ENCODE data around the gene FMN2.
"Not testable (repeated sequence)": the region's sequence is repeated elsewhere in the genome, so short reads cannot be mapped to it uniquely, and the experiment has no call there.

Gene FMN2

GRCh38 chr1:240171907-240172306 is 80.2 kb downstream of the FMN2 start:
- DNase-seq (ENCODE audit: low spot score): no peak
- TF ChIP-seq CTCF (IDR thresholded peaks at IDR 0.05): no peak
- Histone ChIP-seq H3K4me3 (no peak overlapping the region), H3K27ac (no peak overlapping the region)

GRCh38 chr1:240173836-240174235 is 82.2 kb downstream of the FMN2 start:
- DNase-seq (ENCODE audit: low spot score): no peak
- no peak overlapping the region for H3K27ac ChIP-seq
- TF ChIP-seq CTCF (IDR thresholded peaks at IDR 0.05): no peak
- no peak overlapping the region for H3K4me3 ChIP-seq

- H3K27ac ChIP-seq: no peak overlapping the region
- no peak for DNase-seq (ENCODE audit: low spot score)
- H3K4me3 ChIP-seq: no peak overlapping the region
- TF ChIP-seq CTCF (IDR thresholded peaks at IDR 0.05): no peak
Measured at GRCh38 chr1:240174734-240175133, 83.1 kb downstream of the FMN2 start.

- Histone ChIP-seq H3K27ac (no peak overlapping the region), H3K4me3 (no peak overlapping the region)
- DNase-seq (ENCODE audit: low spot score): no peak
- TF ChIP-seq CTCF (IDR thresholded peaks at IDR 0.05): no peak
Measured at GRCh38 chr1:240178366-240178765, 86.7 kb downstream of the FMN2 start.

GRCh38 chr1:240184682-240185081 is 93.0 kb downstream of the FMN2 start:
- not testable (repeated sequence) for DNase-seq (ENCODE audit: low spot score); H3K27ac ChIP-seq; H3K4me3 ChIP-seq

GRCh38 chr1:240188139-240188538 is 96.5 kb downstream of the FMN2 start:
- Histone ChIP-seq H3K4me3 (no peak overlapping the region), H3K27ac (no peak overlapping the region)
- TF ChIP-seq CTCF (IDR thresholded peaks at IDR 0.05): no peak
- no peak for DNase-seq (ENCODE audit: low spot score)

- DNase-seq (ENCODE audit: low spot score): no peak
- no peak overlapping the region for H3K27ac ChIP-seq
- no peak overlapping the region for H3K4me3 ChIP-seq
- peak; percentile 35 for TF ChIP-seq CTCF (IDR thresholded peaks at IDR 0.05)
Measured at GRCh38 chr1:240189386-240189989, 97.8 kb downstream of the FMN2 start.

Data from coronary artery (tissue), 2 donors.